HepG2 (cell line): Measurements from ENCODE around the gene CHAF1A. TPM values are rescaled to one million over a fixed set of nuclear protein-coding genes. Genes with fewer than 3 reads are reported as not detected.
A peak's percentile ranks its signal among the peaks of the same experiment; 100 is the strongest.

ENCODE experiments used
- ATAC-seq: fragments of 200-7000 bp; cut with Tn5 transposase; 3 replicates; pipeline ENCODE4 v1.9.1; 2020; ENCODE audit warnings: mild to moderate bottlenecking, moderate library complexity
- BruUV-seq: library from RNA; stranded (reverse); fragments of 400-500 nt; replicated peaks from 2 replicates; lab custom pipeline; 2021; lab: Mats Ljungman, UMichigan
- CTCF ChIA-PET: fragments of 300-600 bp; formaldehyde crosslinking; extraction: SDS; loops from one replicate; lab custom pipeline; 2021; ENCODE audit warnings: low total read pairs, inconsistent platforms, low intra/inter-chr PET ratio; lab: Yijun Ruan, JAX
- POLR2A ChIA-PET: fragments of 350-600 bp; sonication (Branson Sonifier 250); formaldehyde crosslinking; loops from one replicate; lab custom pipeline; 2020; ENCODE audit warnings: antibody characterized with exemption, inconsistent platforms; lab: Yijun Ruan, JAX
- DNase-seq: peaks from one replicate; pipeline ENCODE4 v3.0.0-alpha.2; 2015; ENCODE audit warnings: low spot score
- FAIRE-seq: peaks from 3 replicates; lab custom pipeline; 2011; peaks lifted over from hg19 to GRCh38; lab: Jason Lieb, UNC
- H2AFZ ChIP-seq: one replicate; pipeline ENCODE4 v1.6.1; 2011; ENCODE audit warnings: low read length, inconsistent platforms
- H3K27ac ChIP-seq: fragments of 300-600 bp; 3 replicates; pipeline ENCODE4 v1.8.0; 2011; ENCODE audit warnings: mixed run types, mild to moderate bottlenecking, mixed read lengths, low read length, inconsistent platforms; ENCODE audit not compliant: insufficient read depth; ENCODE audit errors: extremely low read length
- H3K27me3 ChIP-seq, 2 experiments: fragments of 200-600 bp in 1 of 2; 2 replicates in 1 of 2; 3 replicates in 1 of 2; pipeline versions ENCODE4 v1.6.0 to v1.8.0; 2011; ENCODE audit warnings: low read length in 2 of 2, mild to moderate bottlenecking in 2 of 2, moderate library complexity in 2 of 2, inconsistent platforms in 1 of 2; ENCODE audit not compliant: insufficient read depth in 2 of 2, control insufficient read depth in 1 of 2
- H3K36me3 ChIP-seq, 2 experiments: fragments of 200-600 bp in 1 of 2; replicated peaks in 1 of 2; 2 replicates in 1 of 2; 3 replicates in 1 of 2; pipeline versions ENCODE4 v1.5.1 to v1.8.0; 2011; ENCODE audit warnings: low read length in 2 of 2, inconsistent platforms in 1 of 2; ENCODE audit not compliant: insufficient read depth in 2 of 2, control insufficient read depth in 1 of 2
- H3K4me1 ChIP-seq: 2 replicates; pipeline ENCODE4 v1.5.1; 2012; ENCODE audit warnings: low read length, inconsistent platforms; ENCODE audit not compliant: insufficient read depth
- H3K4me2 ChIP-seq: 2 replicates; pipeline ENCODE4 v1.6.0; 2011; ENCODE audit warnings: low read depth, low read length, inconsistent platforms
- H3K4me3 ChIP-seq, 3 experiments: fragments of 200-600 bp in 1 of 3; sonication (generic), shearing (Covaris generic) in 1 of 3; replicated peaks in 1 of 3; 2 replicates each; pipeline ENCODE4 v1.5.1; 2011 to 2016; ENCODE audit warnings: low read length in 3 of 3, inconsistent platforms in 2 of 3, low read depth in 2 of 3, mild to moderate bottlenecking in 2 of 3, control low read depth in 1 of 3, mixed read lengths in 1 of 3; ENCODE audit not compliant: insufficient read depth in 1 of 3
- H3K79me2 ChIP-seq: one replicate; pipeline ENCODE4 v1.6.1; 2011; ENCODE audit warnings: low read length, inconsistent platforms; ENCODE audit not compliant: insufficient read depth
- H3K9ac ChIP-seq: 2 replicates; pipeline ENCODE4 v1.6.0; 2011; ENCODE audit warnings: mild to moderate bottlenecking, low read depth, low read length, inconsistent platforms; ENCODE audit not compliant: insufficient read depth
- H3K9me3 ChIP-seq: 2 replicates; pipeline ENCODE4 v1.5.1; 2012; ENCODE audit warnings: mild to moderate bottlenecking, low read length
- H4K20me1 ChIP-seq: 2 replicates; pipeline ENCODE4 v1.6.0; 2011; ENCODE audit warnings: inconsistent platforms, mild to moderate bottlenecking, low read length, moderate library complexity; ENCODE audit not compliant: insufficient read depth
- AGO2 ChIP-seq: fragments of 200-400 bp; formaldehyde crosslinking; optimal IDR thresholded peaks from 2 replicates; pipeline ENCODE3; 2017; ENCODE audit warnings: mild to moderate bottlenecking, low read depth, low read length, moderate library complexity
- CTCF ChIP-seq: sonication (generic); formaldehyde crosslinking; IDR thresholded peaks from 2 replicates; pipeline ENCODE4 v1.5.0; 2020; ENCODE audit warnings: mild to moderate bottlenecking, missing genetic modification reagents, moderate library complexity
- KAT8 ChIP-seq: IDR thresholded peaks from 2 replicates; pipeline ENCODE4 v1.6.1; 2016; ENCODE audit warnings: missing genetic modification reagents, missing compliant biosample characterization
- NFATC3 ChIP-seq: sonication (generic); formaldehyde crosslinking; IDR thresholded peaks from 2 replicates; pipeline ENCODE4 v1.5.1; 2020; ENCODE audit warnings: mild to moderate bottlenecking, missing genetic modification reagents
- RBFOX2 ChIP-seq: fragments of 200-400 bp; formaldehyde crosslinking; IDR thresholded peaks from 2 replicates; pipeline ENCODE4 v1.6.1; 2017; ENCODE audit warnings: low read depth, mild to moderate bottlenecking, low read length
- RBM22 ChIP-seq: fragments of 200-400 bp; formaldehyde crosslinking; optimal IDR thresholded peaks from 2 replicates; pipeline ENCODE3; 2017; ENCODE audit warnings: mild to moderate bottlenecking, low read length, moderate library complexity
- RFX1 ChIP-seq: fragments of 450-650 bp; IDR thresholded peaks from 2 replicates; pipeline ENCODE4 v1.6.1; 2017
- SKIL ChIP-seq: sonication (generic); formaldehyde crosslinking; IDR thresholded peaks from 2 replicates; pipeline ENCODE4 v1.8.0; 2022; ENCODE audit warnings: missing genetic modification reagents, mild to moderate bottlenecking, moderate library complexity, borderline replicate concordance
- ZNF362 ChIP-seq: sonication (generic); formaldehyde crosslinking; IDR thresholded peaks from 2 replicates; pipeline ENCODE4 v1.4.0; 2020; ENCODE audit warnings: missing genetic modification reagents, mild to moderate bottlenecking, borderline replicate concordance
- ZNF501 ChIP-seq: sonication (generic); formaldehyde crosslinking; IDR thresholded peaks from 2 replicates; pipeline ENCODE4 v1.5.1; 2020; ENCODE audit warnings: mild to moderate bottlenecking, moderate library complexity, missing genetic modification reagents
- WGBS: methylation state at CpG from one replicate; pipeline ENCODE4 v1.1.6; 2017; ENCODE audit warnings: low lambda C conversion rate; 5-methylcytosine and 5-hydroxymethylcytosine counted together
- in situ Hi-C: cut with HindIII; loops from 2 replicates; pipeline ENCODE4 v1.10.0; 2017; ENCODE audit warnings: low pct_unique_long_range_greater_than_20kb; ENCODE audit not compliant: extremely low pct_ligation_motif_present
- intact Hi-C: fragments of 100-400 bp; cut with micrococcal nuclease; formaldehyde crosslinking; loops from one replicate; pipeline ENCODE4 v1.10.0; 2022; ENCODE audit not compliant: unreplicated experiment
- polyA plus RNA-seq, 8 experiments: library from polyadenylated mRNA; depleted of rRNA in 3 of 8; stranded (reverse) in 7 of 8; unstranded in 1 of 8; fragments of >200 nt; fragmentation: Illumina TruSeq in 4 of 8; extraction: Trizol in 4 of 8; gene quantifications; 2 replicates each; pipeline versions ENCODE4 v1.2.1 to v1.2.3, GENCODE V29; 2011 to 2016; ENCODE audit warnings: low read depth in 4 of 8, missing spikeins in 1 of 8, mixed read lengths in 1 of 8; ENCODE audit not compliant: insufficient read depth in 1 of 8
- total RNA-seq, 5 experiments: library from RNA; depleted of rRNA; stranded (reverse); fragments of >200 nt; fragmentation: Illumina TruSeq; extraction: Trizol; gene quantifications; 2 replicates each; pipeline ENCODE4 v1.2.3, GENCODE V29; 2016; ENCODE audit warnings: low read depth in 1 of 5
- TF ChIP-seq, protein P1 (sequence below): sonication (generic); formaldehyde crosslinking; IDR thresholded peaks from 2 replicates; pipeline ENCODE4 v1.4.0; 2020; ENCODE audit warnings: missing genetic modification reagents
- TF ChIP-seq, protein P2 (sequence below): IDR thresholded peaks from 2 replicates; pipeline ENCODE4 v1.6.1; 2016; ENCODE audit warnings: mild to moderate bottlenecking, missing biosample characterization, missing genetic modification reagents
- TF ChIP-seq, protein P3 (sequence below): sonication (generic); formaldehyde crosslinking; IDR thresholded peaks from 2 replicates; pipeline ENCODE4 v1.5.0; 2020; ENCODE audit warnings: missing genetic modification reagents

CHAF1A gene
- total and polyA plus RNA-seq, 2 of the 13 experiments (the other 11 are each of a cell fraction or from before 2014, with no cell fraction given), result 11.0 to 34.8 TPM

DNA sequence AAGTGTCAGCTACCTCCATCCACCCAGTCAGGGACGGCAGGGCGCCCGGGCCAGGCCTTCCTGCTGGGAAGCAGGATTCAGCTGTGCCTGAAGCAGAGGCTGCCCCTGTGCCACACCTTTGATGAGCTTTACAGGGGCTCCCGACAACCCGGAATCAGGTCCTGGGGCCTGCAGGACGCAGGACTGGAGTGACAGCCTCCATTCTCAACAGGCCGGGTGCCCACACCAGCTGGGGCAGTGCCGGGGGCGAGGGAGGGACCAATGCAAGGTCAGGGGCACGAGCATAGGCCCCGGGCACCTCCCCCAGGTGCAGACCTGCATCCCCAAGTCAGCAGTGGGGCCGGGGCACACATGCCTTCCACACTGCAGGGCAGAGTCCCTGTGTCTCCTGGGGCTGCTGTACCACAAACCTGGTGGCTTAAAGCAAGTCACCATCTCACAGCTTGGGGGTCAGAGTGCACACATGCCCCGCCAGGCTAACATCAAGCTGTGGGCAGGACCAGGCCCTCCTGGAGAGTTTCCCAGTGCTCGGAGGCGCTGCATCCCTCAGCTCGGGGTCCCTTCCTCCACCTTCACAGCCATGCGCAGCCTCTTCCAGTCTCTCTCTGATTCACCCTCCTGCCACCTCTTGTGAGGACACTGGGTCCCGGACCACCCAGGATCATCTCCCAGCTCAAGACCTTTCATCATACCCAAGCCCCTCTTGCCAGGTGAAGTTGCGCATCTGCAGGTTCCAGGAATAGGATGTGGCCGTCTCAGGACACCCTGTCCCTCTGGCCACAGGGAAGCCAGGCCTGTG, 41.7 kb downstream of the CHAF1A start:
- Histone ChIP-seq H3K27ac (no peak overlapping the region), H3K4me2 (no peak overlapping the region), H3K9ac (no peak overlapping the region), H3K27me3 (no peaks in the 10 kb centered on the region), H3K79me2 (no peaks in the 10 kb centered on the region), H3K9me3 (no peaks in the 10 kb centered on the region), H3K36me3 (peaks cover 16 to 50% of the 10 kb centered on the region in 2 experiments; a peak in 4 of 5 replicates), H4K20me1 (no peaks in the 10 kb centered on the region), H3K4me3 (no peak overlapping the region), H2AFZ (no peak overlapping the region), H3K4me1 (peaks cover 7% of the 10 kb centered on the region; the same call in 1 of the 2 replicates)
- no TSS peak for BruUV-seq
- no peak; the same call in 2 of the 3 replicates for ATAC-seq
- no peak for DNase-seq
- CTCF ChIA-PET, result no interaction called here
- in situ Hi-C loops, result no loop called here
- POLR2A ChIA-PET, result interaction anchor here (0.8 kb wide), 1 partner anchor 28 kb away, joined by 3 read pairs; no protein-coding TSS in a partner anchor
- no peak for FAIRE-seq
- intact Hi-C loops, result no loop called here
- WGBS, result 87% methylated on average over 10 of the region's 20 CpGs
- TF ChIP-seq AGO2, result peak; percentile 59
- no peak for TF ChIP-seq ZNF501
- TF ChIP-seq RFX1, result no peak
- no peak for TF ChIP-seq ZNF362 (CRISPR knock-in tag)
- TF ChIP-seq, protein P1, sequence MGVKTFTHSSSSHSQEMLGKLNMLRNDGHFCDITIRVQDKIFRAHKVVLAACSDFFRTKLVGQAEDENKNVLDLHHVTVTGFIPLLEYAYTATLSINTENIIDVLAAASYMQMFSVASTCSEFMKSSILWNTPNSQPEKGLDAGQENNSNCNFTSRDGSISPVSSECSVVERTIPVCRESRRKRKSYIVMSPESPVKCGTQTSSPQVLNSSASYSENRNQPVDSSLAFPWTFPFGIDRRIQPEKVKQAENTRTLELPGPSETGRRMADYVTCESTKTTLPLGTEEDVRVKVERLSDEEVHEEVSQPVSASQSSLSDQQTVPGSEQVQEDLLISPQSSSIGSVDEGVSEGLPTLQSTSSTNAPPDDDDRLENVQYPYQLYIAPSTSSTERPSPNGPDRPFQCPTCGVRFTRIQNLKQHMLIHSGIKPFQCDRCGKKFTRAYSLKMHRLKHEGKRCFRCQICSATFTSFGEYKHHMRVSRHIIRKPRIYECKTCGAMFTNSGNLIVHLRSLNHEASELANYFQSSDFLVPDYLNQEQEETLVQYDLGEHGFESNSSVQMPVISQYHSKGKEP, result no peak
- no peak for TF ChIP-seq CTCF (CRISPR knock-in tag)
- TF ChIP-seq, protein P2, sequence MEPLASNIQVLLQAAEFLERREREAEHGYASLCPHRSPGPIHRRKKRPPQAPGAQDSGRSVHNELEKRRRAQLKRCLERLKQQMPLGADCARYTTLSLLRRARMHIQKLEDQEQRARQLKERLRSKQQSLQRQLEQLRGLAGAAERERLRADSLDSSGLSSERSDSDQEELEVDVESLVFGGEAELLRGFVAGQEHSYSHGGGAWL (CRISPR knock-in tag), result no peak
- no peak for TF ChIP-seq KAT8 (CRISPR knock-in tag)
- TF ChIP-seq SKIL (CRISPR knock-in tag), result no peak
- peak; percentile 40; the same call in 1 of the 2 replicates for TF ChIP-seq RBFOX2
- TF ChIP-seq, protein P3, sequence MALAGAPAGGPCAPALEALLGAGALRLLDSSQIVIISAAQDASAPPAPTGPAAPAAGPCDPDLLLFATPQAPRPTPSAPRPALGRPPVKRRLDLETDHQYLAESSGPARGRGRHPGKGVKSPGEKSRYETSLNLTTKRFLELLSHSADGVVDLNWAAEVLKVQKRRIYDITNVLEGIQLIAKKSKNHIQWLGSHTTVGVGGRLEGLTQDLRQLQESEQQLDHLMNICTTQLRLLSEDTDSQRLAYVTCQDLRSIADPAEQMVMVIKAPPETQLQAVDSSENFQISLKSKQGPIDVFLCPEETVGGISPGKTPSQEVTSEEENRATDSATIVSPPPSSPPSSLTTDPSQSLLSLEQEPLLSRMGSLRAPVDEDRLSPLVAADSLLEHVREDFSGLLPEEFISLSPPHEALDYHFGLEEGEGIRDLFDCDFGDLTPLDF (CRISPR knock-in tag), result no peak
- TF ChIP-seq RBM22, result peak; percentile 84
- TF ChIP-seq NFATC3 (CRISPR knock-in tag), result no peak
